Neural progenitor cell (in vitro differentiated cells): Measurements from ENCODE around the gene PDZRN4. TPM values are rescaled to one million over a fixed set of nuclear protein-coding genes. Genes with fewer than 3 reads are reported as not detected.

Source experiments
- DNase-seq: peaks from one replicate; pipeline ENCODE4 v3.0.0-alpha.2; 2016; ENCODE audit warnings: low spot score
- H2AFZ ChIP-seq: fragments of 200-600 bp; sonication (generic); replicated peaks from 2 replicates; pipeline ENCODE4 v1.6.1; 2016; ENCODE audit warnings: antibody characterized with exemption
- H3F3A ChIP-seq: fragments of 200-600 bp; sonication (generic); 2 replicates; pipeline ENCODE4 v1.6.1; 2016; ENCODE audit warnings: antibody characterized with exemption, low read depth
- H3K27ac ChIP-seq: fragments of 200-600 bp; sonication (generic); 2 replicates; pipeline ENCODE4 v1.5.1; 2016; ENCODE audit warnings: mild to moderate bottlenecking
- H3K27me3 ChIP-seq: fragments of 200-600 bp; sonication (generic); 2 replicates; pipeline ENCODE4 v1.6.1; 2016; ENCODE audit warnings: mild to moderate bottlenecking, moderate library complexity
- H3K36me3 ChIP-seq: fragments of 200-600 bp; sonication (generic); 2 replicates; pipeline ENCODE4 v1.5.1; 2016
- H3K4me1 ChIP-seq: fragments of 200-600 bp; sonication (generic); 2 replicates; pipeline ENCODE4 v1.6.1; 2016; ENCODE audit warnings: mixed run types
- H3K4me2 ChIP-seq: fragments of 200-600 bp; sonication (generic); 2 replicates; pipeline ENCODE4 v1.6.1; 2016
- H3K4me3 ChIP-seq: fragments of 200-600 bp; sonication (generic); 2 replicates; pipeline ENCODE4 v1.5.1; 2016
- H3K79me2 ChIP-seq: fragments of 200-600 bp; sonication (generic); 2 replicates; pipeline ENCODE4 v1.6.1; 2016; ENCODE audit warnings: low read depth
- H3K9ac ChIP-seq: fragments of 200-600 bp; sonication (generic); 2 replicates; pipeline ENCODE4 v1.6.1; 2016
- H3K9me3 ChIP-seq: fragments of 200-600 bp; sonication (generic); 2 replicates; pipeline ENCODE4 v1.5.1; 2016; ENCODE audit warnings: low read depth
- H4K20me1 ChIP-seq: fragments of 200-600 bp; sonication (generic); 2 replicates; pipeline ENCODE4 v1.6.1; 2016; ENCODE audit warnings: low read depth
- H3K27ac Mint-ChIP-seq: 3 replicates; pipeline ENCODE4 v1.8.0; 2021; ENCODE audit warnings: mixed read lengths
- H3K27me3 Mint-ChIP-seq: 2 replicates; pipeline ENCODE4 v1.8.0; 2022; ENCODE audit warnings: low read depth, mild to moderate bottlenecking, inconsistent platforms, moderate library complexity, mixed read lengths; ENCODE audit not compliant: insufficient read depth
- H3K36me3 Mint-ChIP-seq: 3 replicates; pipeline ENCODE4 v1.8.0; 2021; ENCODE audit warnings: mixed read lengths
- H3K4me1 Mint-ChIP-seq: 3 replicates; pipeline ENCODE4 v1.8.0; 2021; ENCODE audit warnings: mixed read lengths
- H3K4me3 Mint-ChIP-seq: 3 replicates; pipeline ENCODE4 v1.8.0; 2021; ENCODE audit warnings: mild to moderate bottlenecking, moderate library complexity, mixed read lengths
- H3K9me3 Mint-ChIP-seq: 3 replicates; pipeline ENCODE4 v1.8.0; 2020; ENCODE audit warnings: mixed read lengths
- EZH2 ChIP-seq: fragments of 200-600 bp; sonication (generic); IDR thresholded peaks from 2 replicates; pipeline ENCODE4 v1.6.1; 2017; ENCODE audit warnings: antibody characterized with exemption, mild to moderate bottlenecking, moderate library complexity
- EZH2phosphoT487 ChIP-seq: fragments of 200-600 bp; sonication (generic); IDR thresholded peaks from 2 replicates; pipeline ENCODE4 v1.6.1; 2017; ENCODE audit warnings: antibody characterized with exemption
- total RNA-seq: library from RNA; depleted of rRNA; stranded (reverse); fragments of >200 nt; gene quantifications from 2 replicates; pipeline ENCODE4 v1.2.3, GENCODE V29; 2015; ENCODE audit warnings: low replicate concordance
- TF ChIP-seq, protein P1 (sequence below): fragments of 200-600 bp; sonication (generic); IDR thresholded peaks from 2 replicates; pipeline ENCODE4 v1.5.1; 2017; ENCODE audit warnings: antibody characterized with exemption, mild to moderate bottlenecking

Gene PDZRN4
- total RNA-seq, 1 donor from 2014 or later, result 0.06 TPM

DNA sequence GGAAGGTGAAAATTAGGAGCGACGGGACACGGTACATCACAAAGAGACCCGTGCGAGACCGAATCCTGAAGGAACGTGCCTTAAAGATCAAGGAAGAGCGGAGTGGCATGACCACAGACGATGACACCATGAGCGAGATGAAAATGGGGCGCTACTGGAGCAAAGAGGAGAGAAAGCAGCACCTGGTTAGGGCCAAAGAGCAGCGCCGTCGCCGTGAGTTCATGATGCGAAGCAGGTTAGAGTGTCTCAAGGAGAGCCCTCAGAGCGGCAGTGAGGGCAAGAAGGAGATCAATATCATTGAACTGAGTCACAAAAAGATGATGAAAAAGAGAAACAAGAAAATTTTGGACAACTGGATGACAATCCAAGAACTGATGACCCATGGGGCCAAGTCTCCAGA is 385.3 kb downstream of the PDZRN4 start:
- H3F3A ChIP-seq, result peaks cover 8% of the 10 kb centered on the region
- H4K20me1 ChIP-seq, result no peaks in the 10 kb centered on the region
- no peak overlapping the region for H3K4me3 ChIP-seq
- Mint-ChIP-seq H3K9me3 (peaks cover 5% of the 10 kb centered on the region), H3K36me3 (peaks cover 6% of the 10 kb centered on the region), H3K27me3 (no peaks in the 10 kb centered on the region), H3K4me1 (peaks cover 9% of the 10 kb centered on the region), H3K4me3 (no peak overlapping the region), H3K27ac (no peak overlapping the region)
- H2AFZ ChIP-seq, result no peak overlapping the region
- H3K27me3 ChIP-seq, result no peaks in the 10 kb centered on the region
- H3K4me2 ChIP-seq, result no peak overlapping the region
- TF ChIP-seq EZH2 (no peak), EZH2phosphoT487 (no peak)
- TF ChIP-seq, protein P1, sequence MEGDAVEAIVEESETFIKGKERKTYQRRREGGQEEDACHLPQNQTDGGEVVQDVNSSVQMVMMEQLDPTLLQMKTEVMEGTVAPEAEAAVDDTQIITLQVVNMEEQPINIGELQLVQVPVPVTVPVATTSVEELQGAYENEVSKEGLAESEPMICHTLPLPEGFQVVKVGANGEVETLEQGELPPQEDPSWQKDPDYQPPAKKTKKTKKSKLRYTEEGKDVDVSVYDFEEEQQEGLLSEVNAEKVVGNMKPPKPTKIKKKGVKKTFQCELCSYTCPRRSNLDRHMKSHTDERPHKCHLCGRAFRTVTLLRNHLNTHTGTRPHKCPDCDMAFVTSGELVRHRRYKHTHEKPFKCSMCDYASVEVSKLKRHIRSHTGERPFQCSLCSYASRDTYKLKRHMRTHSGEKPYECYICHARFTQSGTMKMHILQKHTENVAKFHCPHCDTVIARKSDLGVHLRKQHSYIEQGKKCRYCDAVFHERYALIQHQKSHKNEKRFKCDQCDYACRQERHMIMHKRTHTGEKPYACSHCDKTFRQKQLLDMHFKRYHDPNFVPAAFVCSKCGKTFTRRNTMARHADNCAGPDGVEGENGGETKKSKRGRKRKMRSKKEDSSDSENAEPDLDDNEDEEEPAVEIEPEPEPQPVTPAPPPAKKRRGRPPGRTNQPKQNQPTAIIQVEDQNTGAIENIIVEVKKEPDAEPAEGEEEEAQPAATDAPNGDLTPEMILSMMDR, result no peak
- H3K27ac ChIP-seq, result no peak overlapping the region
- no peak overlapping the region for H3K9ac ChIP-seq
- no peaks in the 10 kb centered on the region for H3K36me3 ChIP-seq
- H3K79me2 ChIP-seq, result no peaks in the 10 kb centered on the region
- no peaks in the 10 kb centered on the region for H3K9me3 ChIP-seq
- H3K4me1 ChIP-seq, result peaks cover 19% of the 10 kb centered on the region
- no peak for DNase-seq

DNA sequence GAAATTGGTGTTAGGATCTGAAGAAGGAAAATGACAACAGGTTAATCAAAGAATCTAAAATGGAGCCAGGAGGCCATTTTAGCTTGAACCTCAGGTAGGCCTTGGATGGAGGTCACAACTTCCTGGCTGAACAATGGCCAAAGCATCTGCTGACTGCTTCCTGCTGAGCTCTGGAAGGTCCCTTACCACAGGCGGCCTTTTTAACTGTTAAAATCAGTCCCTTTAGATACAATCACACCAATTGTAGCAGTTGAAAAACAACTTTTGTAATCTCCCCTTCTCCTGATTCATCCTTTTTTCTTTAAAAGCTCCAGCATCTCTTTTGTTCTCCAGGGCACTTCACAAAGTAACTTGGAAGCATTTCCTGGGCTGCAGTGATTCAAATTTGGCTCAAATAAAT is 388.8 kb downstream of the PDZRN4 start:
- H3K27ac ChIP-seq, result peak overlapping the region; percentile 1
- H3K4me1 Mint-ChIP-seq, result peaks cover 13% of the 10 kb centered on the region
- peaks cover 8% of the 10 kb centered on the region for H3F3A ChIP-seq
- no peak overlapping the region for H3K9ac ChIP-seq
- no peaks in the 10 kb centered on the region for H4K20me1 ChIP-seq
- no peaks in the 10 kb centered on the region for H3K9me3 ChIP-seq
- no peak overlapping the region for H3K4me3 Mint-ChIP-seq
- no peaks in the 10 kb centered on the region for H3K36me3 ChIP-seq
- DNase-seq, result peak; percentile 9
- no peak overlapping the region for H2AFZ ChIP-seq
- no peak overlapping the region for H3K4me3 ChIP-seq
- TF ChIP-seq EZH2phosphoT487, result no peak
- H3K4me1 ChIP-seq, result peaks cover 19% of the 10 kb centered on the region
- no peaks in the 10 kb centered on the region for H3K27me3 ChIP-seq
- H3K4me2 ChIP-seq, result peak overlapping the region; percentile 52
- no peak overlapping the region for H3K27ac Mint-ChIP-seq
- no peaks in the 10 kb centered on the region for H3K27me3 Mint-ChIP-seq
- no peaks in the 10 kb centered on the region for H3K79me2 ChIP-seq
- peaks cover 5% of the 10 kb centered on the region for H3K9me3 Mint-ChIP-seq
- H3K36me3 Mint-ChIP-seq, result peaks cover 6% of the 10 kb centered on the region

DNA sequence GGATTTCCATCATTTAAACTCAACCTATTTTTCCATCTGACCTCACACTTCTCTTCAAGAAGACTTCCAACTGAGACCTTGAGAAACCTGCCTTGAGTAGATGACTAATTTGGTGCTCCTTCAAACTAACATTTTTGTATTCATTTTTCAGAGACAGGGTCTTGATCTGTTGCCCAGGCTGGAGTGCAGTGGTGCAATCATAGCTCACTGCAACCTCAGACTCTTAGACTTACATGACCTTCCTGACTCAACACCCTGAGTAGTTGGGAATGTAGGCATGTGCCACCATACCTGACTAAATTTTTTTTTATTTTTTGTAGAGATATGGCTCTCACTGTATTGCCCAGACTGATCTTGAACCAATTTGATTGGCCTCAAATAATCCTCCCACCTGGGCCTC is 389.9 kb downstream of the PDZRN4 start:
- Histone ChIP-seq H3K36me3 (no peaks in the 10 kb centered on the region), H4K20me1 (no peaks in the 10 kb centered on the region), H3K4me2 (no peak overlapping the region), H3K9ac (no peak overlapping the region), H2AFZ (no peak overlapping the region), H3K79me2 (no peaks in the 10 kb centered on the region), H3K27ac (no peak overlapping the region), H3F3A (peaks cover 8% of the 10 kb centered on the region), H3K9me3 (no peaks in the 10 kb centered on the region), H3K4me3 (no peak overlapping the region), H3K4me1 (peaks cover 19% of the 10 kb centered on the region), H3K27me3 (no peaks in the 10 kb centered on the region)
- H3K9me3 Mint-ChIP-seq, result peaks cover 5% of the 10 kb centered on the region
- TF ChIP-seq, protein P1, result no peak
- TF ChIP-seq EZH2 (no peak), EZH2phosphoT487 (no peak)
- no peak for DNase-seq
- peaks cover 6% of the 10 kb centered on the region for H3K36me3 Mint-ChIP-seq
- no peak overlapping the region for H3K4me3 Mint-ChIP-seq
- no peak overlapping the region for H3K27ac Mint-ChIP-seq
- H3K27me3 Mint-ChIP-seq, result no peaks in the 10 kb centered on the region
- peaks cover 13% of the 10 kb centered on the region for H3K4me1 Mint-ChIP-seq

DNA sequence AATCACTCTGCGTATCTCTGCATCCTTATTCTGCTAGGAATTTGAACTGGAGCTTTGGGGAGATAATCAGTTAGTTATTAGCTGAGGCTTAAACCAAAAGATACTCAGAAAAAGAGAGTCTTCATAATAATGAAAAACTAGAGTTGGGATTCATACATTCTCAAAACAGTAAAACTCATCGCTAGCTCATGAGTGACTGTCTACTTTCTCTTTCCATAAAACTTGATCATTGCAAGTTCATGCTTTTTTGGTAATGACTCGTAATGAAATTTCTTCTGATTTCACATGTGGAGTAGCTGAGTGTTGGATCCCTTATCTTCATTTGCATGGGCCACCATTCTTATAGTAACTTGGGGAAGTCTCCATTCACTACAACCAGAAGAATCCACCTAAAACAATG is 397.7 kb downstream of the PDZRN4 start:
- no peaks in the 10 kb centered on the region for H4K20me1 ChIP-seq
- no peak overlapping the region for H3K4me2 ChIP-seq
- no peaks in the 10 kb centered on the region for H3K9me3 ChIP-seq
- no peaks in the 10 kb centered on the region for H3K36me3 Mint-ChIP-seq
- H3K27me3 Mint-ChIP-seq, result peaks cover 2% of the 10 kb centered on the region
- no peaks in the 10 kb centered on the region for H3K4me1 Mint-ChIP-seq
- H2AFZ ChIP-seq, result no peak overlapping the region
- no peaks in the 10 kb centered on the region for H3K9me3 Mint-ChIP-seq
- no peak for TF ChIP-seq EZH2phosphoT487
- TF ChIP-seq EZH2, result no peak
- TF ChIP-seq, protein P1, result no peak
- no peaks in the 10 kb centered on the region for H3K4me1 ChIP-seq
- no peak overlapping the region for H3K4me3 ChIP-seq
- no peaks in the 10 kb centered on the region for H3K36me3 ChIP-seq
- no peaks in the 10 kb centered on the region for H3F3A ChIP-seq
- H3K9ac ChIP-seq, result no peak overlapping the region
- DNase-seq, result no peak
- no peak overlapping the region for H3K27ac Mint-ChIP-seq
- no peak overlapping the region for H3K4me3 Mint-ChIP-seq
- no peaks in the 10 kb centered on the region for H3K79me2 ChIP-seq
- H3K27me3 ChIP-seq, result no peaks in the 10 kb centered on the region
- no peak overlapping the region for H3K27ac ChIP-seq
